ENCODE data around the gene COPZ2. TPM values are rescaled to one million over a fixed set of nuclear protein-coding genes. Genes with fewer than 3 reads are reported as not detected.

The COPZ2 gene
- total and polyA plus RNA-seq, 11 donors: 13.2 to 64.3 (median 48.2) TPM

GRCh38 chr17:48064638-48065037, 27.0 kb upstream of the COPZ2 start:
- no peak for TF ChIP-seq POLR2A (IDR thresholded peaks at IDR 0.05)
- TF ChIP-seq CTCF (IDR thresholded peaks at IDR 0.05): no peak
- intact Hi-C loops (cut with DNase I): no loop called here
- DNase-seq (no peak), ATAC-seq (peak in 1 of 4 donors; percentile 14)
- H3K36me3 ChIP-seq: peaks cover 0 to 100% (median 98%) of the 10 kb centered on the region in 9 donors
- H3K9me3 ChIP-seq: no peaks in the 10 kb centered on the region
- WGBS, 4 donors: 61 to 79% (median 69%) methylated on average over 3 of the region's 3 CpGs
- H3K27ac ChIP-seq: peak overlapping the region in 4 of 12 donors; percentile 16 to 41 (median 30)
- H3K27me3 ChIP-seq: no peaks in the 10 kb centered on the region
- peaks cover 0 to 44% (median 11%) of the 10 kb centered on the region in 12 donors for H3K4me1 ChIP-seq
- no peak overlapping the region for H3K4me3 ChIP-seq

GRCh38 chr17:48062273-48062672, 24.7 kb upstream of the COPZ2 start:
- TF ChIP-seq CTCF (IDR thresholded peaks at IDR 0.05) (no peak), POLR2A (IDR thresholded peaks at IDR 0.05) (no peak)
- Histone ChIP-seq H3K9me3 (no peaks in the 10 kb centered on the region), H3K27me3 (no peaks in the 10 kb centered on the region), H3K36me3 (peaks cover 3 to 100% (median 98%) of the 10 kb centered on the region in 9 donors), H3K27ac (no peak overlapping the region), H3K4me3 (no peak overlapping the region), H3K4me1 (peaks cover 0 to 60% (median 22%) of the 10 kb centered on the region in 12 donors)
- intact Hi-C loops (cut with DNase I): no loop called here
- ATAC-seq: no peak
- no peak for DNase-seq
- WGBS, 4 donors: 94 to 98% (median 95%) methylated on average over 7 of the region's 7 CpGs

GRCh38 chr17:48060249-48060648, 22.7 kb upstream of the COPZ2 start:
- no peak overlapping the region for H3K4me3 ChIP-seq
- DNase-seq: peak in 1 of 5 donors; percentile 32

DNA sequence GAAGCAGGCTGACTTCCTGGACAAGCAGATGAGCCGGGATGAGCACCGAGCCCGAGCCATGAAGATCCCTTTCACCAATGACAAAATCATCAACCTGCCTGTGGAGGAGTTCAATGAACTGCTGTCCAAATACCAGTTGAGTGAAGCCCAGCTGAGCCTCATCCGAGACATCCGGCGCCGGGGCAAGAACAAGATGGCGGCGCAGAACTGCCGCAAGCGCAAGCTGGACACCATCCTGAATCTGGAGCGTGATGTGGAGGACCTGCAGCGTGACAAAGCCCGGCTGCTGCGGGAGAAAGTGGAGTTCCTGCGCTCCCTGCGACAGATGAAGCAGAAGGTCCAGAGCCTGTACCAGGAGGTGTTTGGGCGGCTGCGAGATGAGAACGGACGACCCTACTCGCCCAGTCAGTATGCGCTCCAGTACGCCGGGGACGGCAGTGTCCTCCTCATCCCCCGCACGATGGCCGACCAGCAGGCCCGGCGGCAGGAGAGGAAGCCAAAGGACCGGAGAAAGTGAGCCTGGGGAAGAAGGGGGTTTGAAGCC, 21.6 kb upstream of the COPZ2 start:
- no peak for ATAC-seq
- peaks cover 7 to 76% (median 45%) of the 10 kb centered on the region in 12 donors for H3K4me1 ChIP-seq
- no peak for DNase-seq
- H3K36me3 ChIP-seq: peaks cover 3 to 94% (median 88%) of the 10 kb centered on the region in 9 donors
- intact Hi-C loops (cut with DNase I): no loop called here
- peak overlapping the region in 2 of 12 donors; percentile 24 to 34 for H3K27ac ChIP-seq
- H3K27me3 ChIP-seq: no peaks in the 10 kb centered on the region
- no peak overlapping the region for H3K4me3 ChIP-seq
- TF ChIP-seq POLR2A (IDR thresholded peaks at IDR 0.05) (no peak), CTCF (IDR thresholded peaks at IDR 0.05) (no peak)
- no peaks in the 10 kb centered on the region for H3K9me3 ChIP-seq
- WGBS, 4 donors: 88 to 92% (median 90%) methylated on average over 28 to 32 of the region's 32 CpGs

More at GRCh38 chr17:48060249-48060648, 22.7 kb upstream of the COPZ2 start:
- Histone ChIP-seq H3K27ac (no peak overlapping the region), H3K27me3 (no peaks in the 10 kb centered on the region), H3K9me3 (no peaks in the 10 kb centered on the region), H3K4me1 (peaks cover 4 to 67% (median 37%) of the 10 kb centered on the region in 12 donors), H3K36me3 (peaks cover 3 to 100% (median 94%) of the 10 kb centered on the region in 9 donors)
- TF ChIP-seq POLR2A (IDR thresholded peaks at IDR 0.05): no peak
- intact Hi-C loops (cut with DNase I): no loop called here
- no peak for ATAC-seq
- 60 to 65% (median 63%) methylated on average over 7 of the region's 7 CpGs for WGBS, 4 donors
